Keratinocyte (primary cell): ENCODE results near the gene PHF12.

ENCODE experiments used
- EZH2 ChIP-seq: IDR thresholded peaks from one replicate; pipeline ENCODE4 v1.6.1; 2012; ENCODE audit warnings: inconsistent platforms, mild to moderate bottlenecking, low read length, moderate library complexity
- TF ChIP-seq, protein P1 (sequence below), 3 experiments: IDR thresholded peaks in 1 of 3; conservative IDR thresholded peaks in 1 of 3; optimal IDR thresholded peaks in 1 of 3; 2 replicates in 2 of 3; 3 replicates in 1 of 3; pipeline versions ENCODE3 to v1.5.1; 2011; ENCODE audit warnings: low read length in 3 of 3, mild to moderate bottlenecking in 3 of 3, moderate library complexity in 2 of 3, control low read depth in 1 of 3, inconsistent platforms in 1 of 3; ENCODE audit not compliant: insufficient read depth in 2 of 3; ENCODE audit errors: extremely low read depth in 1 of 3

- TF ChIP-seq, protein P1, sequence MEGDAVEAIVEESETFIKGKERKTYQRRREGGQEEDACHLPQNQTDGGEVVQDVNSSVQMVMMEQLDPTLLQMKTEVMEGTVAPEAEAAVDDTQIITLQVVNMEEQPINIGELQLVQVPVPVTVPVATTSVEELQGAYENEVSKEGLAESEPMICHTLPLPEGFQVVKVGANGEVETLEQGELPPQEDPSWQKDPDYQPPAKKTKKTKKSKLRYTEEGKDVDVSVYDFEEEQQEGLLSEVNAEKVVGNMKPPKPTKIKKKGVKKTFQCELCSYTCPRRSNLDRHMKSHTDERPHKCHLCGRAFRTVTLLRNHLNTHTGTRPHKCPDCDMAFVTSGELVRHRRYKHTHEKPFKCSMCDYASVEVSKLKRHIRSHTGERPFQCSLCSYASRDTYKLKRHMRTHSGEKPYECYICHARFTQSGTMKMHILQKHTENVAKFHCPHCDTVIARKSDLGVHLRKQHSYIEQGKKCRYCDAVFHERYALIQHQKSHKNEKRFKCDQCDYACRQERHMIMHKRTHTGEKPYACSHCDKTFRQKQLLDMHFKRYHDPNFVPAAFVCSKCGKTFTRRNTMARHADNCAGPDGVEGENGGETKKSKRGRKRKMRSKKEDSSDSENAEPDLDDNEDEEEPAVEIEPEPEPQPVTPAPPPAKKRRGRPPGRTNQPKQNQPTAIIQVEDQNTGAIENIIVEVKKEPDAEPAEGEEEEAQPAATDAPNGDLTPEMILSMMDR (optimal IDR thresholded peaks at IDR 0.05 in 1 of 3, IDR thresholded peaks at IDR 0.05 in 1 of 3, conservative IDR thresholded peaks at IDR 0.05 in 1 of 3; ENCODE audit: extremely low read depth in 1 of 3, insufficient read depth in 2 of 3, low read length in 3 of 3) = no peak
- TF ChIP-seq EZH2 = no peak
These were observed 41.6 kb upstream of the PHF12 start for GRCh38 chr17:28992625-28993600.
